Duodenal mucosa (tissue), 2 donors: ENCODE data around the gene IMMP2L.
"Not testable (repeated sequence)": the region's sequence is repeated elsewhere in the genome, so short reads cannot be mapped to it uniquely, and the experiment has no call there.

Source experiments
- H3K27ac ChIP-seq: one replicate; pipeline ENCODE4 v1.7.0; 2013; ENCODE audit warnings: low read depth, low read length
- H3K27me3 ChIP-seq, 2 donors: one replicate each; pipeline ENCODE4 v1.7.0; 2013; ENCODE audit warnings: low read length in 2 of 2, control low read depth in 1 of 2; ENCODE audit not compliant: insufficient read depth in 2 of 2, control insufficient read depth in 1 of 2
- H3K36me3 ChIP-seq, 2 donors: one replicate each; pipeline ENCODE4 v1.7.0; 2013; ENCODE audit warnings: low read length in 2 of 2, control low read depth in 1 of 2; ENCODE audit not compliant: insufficient read depth in 2 of 2, control insufficient read depth in 1 of 2
- H3K4me1 ChIP-seq, 2 donors: one replicate each; pipeline ENCODE4 v1.7.0; 2013; ENCODE audit warnings: low read length in 2 of 2, control low read depth in 1 of 2; ENCODE audit not compliant: insufficient read depth in 2 of 2, control insufficient read depth in 1 of 2
- H3K4me3 ChIP-seq, 2 donors: one replicate each; pipeline ENCODE4 v1.7.0; 2013; ENCODE audit warnings: low read length in 2 of 2, low read depth in 1 of 2
- H3K9ac ChIP-seq, 2 donors: one replicate each; pipeline ENCODE4 v1.7.0; 2013; ENCODE audit warnings: low read length in 2 of 2, low read depth in 1 of 2
- H3K9me3 ChIP-seq, 2 donors: one replicate each; pipeline ENCODE4 v1.7.0; 2013; ENCODE audit warnings: low read length in 2 of 2, control low read depth in 1 of 2; ENCODE audit not compliant: control insufficient read depth in 1 of 2

IMMP2L gene

DNA sequence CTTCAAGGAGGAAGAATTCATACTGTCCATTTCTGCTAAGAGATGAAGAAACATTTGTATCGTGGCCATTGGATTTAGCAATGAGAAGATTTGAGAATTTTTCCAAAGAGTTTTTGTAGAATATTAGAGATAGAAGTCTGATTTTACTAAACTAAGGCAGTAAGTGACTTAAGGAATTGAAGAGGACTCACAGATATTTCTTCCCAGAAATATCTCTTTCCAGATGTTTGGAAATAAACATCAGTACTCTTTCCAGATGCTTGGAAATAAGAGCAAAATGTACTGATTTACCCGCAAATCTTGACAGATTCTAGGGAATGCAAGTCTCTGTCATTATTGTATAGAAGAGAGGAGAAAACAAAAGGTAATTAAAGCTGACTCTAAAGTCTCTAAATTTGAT, 91.3 kb downstream of the IMMP2L start:
- Histone ChIP-seq H3K4me1 (no peaks in the 10 kb centered on the region), H3K27ac (no peak overlapping the region), H3K27me3 (no peaks in the 10 kb centered on the region), H3K9me3 (peaks cover 0 to 5% of the 10 kb centered on the region in 2 donors), H3K4me3 (no peak overlapping the region), H3K9ac (no peak overlapping the region), H3K36me3 (no peaks in the 10 kb centered on the region)

DNA sequence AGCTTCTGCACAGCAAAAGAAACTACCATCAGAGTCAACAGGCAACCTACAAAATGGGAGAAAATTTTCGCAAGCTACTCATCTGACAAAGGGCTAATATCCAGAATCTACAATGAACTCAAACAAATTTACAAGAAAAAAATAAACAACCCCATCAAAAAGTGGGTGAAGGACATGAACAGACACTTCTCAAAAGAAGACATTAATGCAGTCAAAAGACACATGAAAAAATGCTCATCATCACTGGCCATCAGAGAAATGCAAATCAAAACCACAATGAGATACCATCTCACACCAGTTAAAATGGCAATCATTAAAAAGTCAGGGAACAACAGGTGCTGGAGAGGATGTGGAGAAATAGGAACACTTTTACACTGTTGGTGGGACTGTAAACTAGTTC, 92.4 kb downstream of the IMMP2L start:
- not testable (repeated sequence) for H3K4me3 ChIP-seq, H3K9me3 ChIP-seq, H3K36me3 ChIP-seq, H3K4me1 ChIP-seq, H3K27ac ChIP-seq, H3K27me3 ChIP-seq, H3K9ac ChIP-seq

DNA sequence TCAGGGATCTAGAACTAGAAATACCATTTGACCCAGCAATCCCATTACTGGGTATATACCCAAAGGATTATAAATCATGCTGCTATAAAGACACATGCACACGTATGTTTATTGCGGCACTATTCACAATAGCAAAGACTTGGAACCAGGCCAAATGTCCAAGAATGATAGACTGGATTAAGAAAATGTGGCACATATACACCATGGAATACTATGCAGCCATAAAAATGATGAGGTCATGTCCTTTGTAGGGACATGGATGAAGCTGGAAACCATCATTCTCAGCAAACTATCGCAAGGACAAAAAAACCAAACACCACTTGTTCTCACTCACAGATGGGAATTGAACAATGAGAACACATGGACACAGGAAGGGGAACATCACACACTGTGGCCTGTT, 96.5 kb downstream of the IMMP2L start:
- not testable (repeated sequence) for H3K9ac ChIP-seq, H3K27ac ChIP-seq, H3K27me3 ChIP-seq

DNA sequence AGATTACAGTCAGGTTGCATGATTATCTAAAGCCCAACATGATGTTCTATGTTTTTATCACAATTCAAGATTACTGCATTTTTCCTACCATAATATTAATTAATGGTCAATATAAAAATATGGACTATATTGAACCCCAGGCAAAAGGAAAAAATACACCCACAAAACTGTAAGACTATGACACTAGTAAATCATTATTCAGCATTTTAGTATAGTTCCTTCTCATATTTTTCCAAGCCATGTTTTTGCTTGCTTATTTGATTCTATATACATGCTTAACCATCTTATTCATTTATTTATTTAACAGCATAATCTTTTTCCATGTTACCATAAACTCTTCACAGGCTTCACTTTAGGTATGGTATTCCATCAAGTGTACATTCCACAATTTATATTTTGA, 101.6 kb downstream of the IMMP2L start:
- H3K36me3 ChIP-seq = no peaks in the 10 kb centered on the region
- no peak overlapping the region for H3K27ac ChIP-seq
- no peaks in the 10 kb centered on the region for H3K9me3 ChIP-seq
- no peak overlapping the region for H3K4me3 ChIP-seq
- no peaks in the 10 kb centered on the region for H3K4me1 ChIP-seq
- H3K27me3 ChIP-seq = no peaks in the 10 kb centered on the region
- H3K9ac ChIP-seq = no peak overlapping the region

More for the DNA sequence above, 96.5 kb downstream of the IMMP2L start:
- H3K36me3 ChIP-seq, H3K9me3 ChIP-seq, H3K4me3 ChIP-seq, H3K4me1 ChIP-seq: not testable (repeated sequence)

DNA sequence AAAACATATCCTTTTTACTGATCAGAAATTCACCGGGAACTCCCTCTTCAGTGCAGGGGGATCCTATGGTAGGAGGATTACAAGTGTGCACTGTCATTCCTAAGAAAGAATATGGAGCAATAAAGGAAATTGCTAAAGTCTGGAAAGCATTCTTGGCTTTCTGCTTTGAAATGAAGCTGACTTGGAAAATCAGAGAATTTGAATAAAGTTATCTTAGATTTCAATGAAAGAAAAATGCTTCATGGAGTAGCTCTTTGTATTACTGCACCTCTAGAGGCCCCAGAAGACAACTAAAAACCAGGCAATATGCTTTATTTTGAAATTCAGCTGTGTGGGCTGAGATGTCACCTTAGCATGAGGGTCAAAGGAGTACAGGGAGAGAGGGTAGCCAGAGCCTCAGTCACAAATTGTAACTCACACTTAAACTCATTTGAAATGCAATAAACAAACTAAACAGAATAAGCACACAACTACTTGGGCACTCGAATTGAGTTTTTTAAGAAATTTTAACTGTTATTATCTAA, 102.5 kb downstream of the IMMP2L start:
- Histone ChIP-seq H3K27ac (no peak overlapping the region), H3K4me1 (no peaks in the 10 kb centered on the region), H3K36me3 (no peaks in the 10 kb centered on the region), H3K9me3 (no peaks in the 10 kb centered on the region), H3K4me3 (no peak overlapping the region), H3K27me3 (no peaks in the 10 kb centered on the region), H3K9ac (no peak overlapping the region)

DNA sequence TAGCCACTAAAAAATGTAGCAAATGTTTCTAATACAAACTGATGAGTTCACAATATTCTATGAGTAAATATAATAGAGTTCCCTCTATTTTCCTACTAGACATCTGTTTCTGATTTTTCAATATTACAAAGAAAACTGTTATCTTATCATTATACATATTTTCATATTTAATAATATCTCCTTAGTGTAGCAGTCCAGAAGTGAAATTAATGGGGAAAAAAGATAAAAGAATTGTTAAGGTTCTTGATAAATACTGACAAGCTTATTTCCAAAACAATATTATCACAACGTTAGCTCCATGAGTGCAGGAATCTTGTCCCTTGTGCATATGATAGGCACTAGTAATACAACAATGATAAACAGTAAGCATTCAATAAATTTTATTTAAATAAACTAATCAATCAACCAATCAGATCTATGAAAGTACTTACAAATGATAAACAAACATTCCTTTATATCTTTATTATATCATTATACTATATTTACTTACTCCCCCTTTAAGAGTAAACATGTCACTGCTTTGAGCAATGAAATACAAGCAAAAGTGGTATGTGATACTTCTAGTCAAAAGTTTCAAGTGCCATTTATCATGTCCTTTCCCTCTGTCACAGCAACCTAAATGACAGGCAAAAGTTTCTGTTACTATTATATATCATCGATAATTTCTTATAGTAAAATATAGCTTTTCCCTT, 103.1 kb downstream of the IMMP2L start:
- Histone ChIP-seq H3K9ac (no peak overlapping the region), H3K36me3 (no peaks in the 10 kb centered on the region), H3K9me3 (no peaks in the 10 kb centered on the region), H3K27ac (no peak overlapping the region), H3K4me3 (no peak overlapping the region), H3K4me1 (no peaks in the 10 kb centered on the region), H3K27me3 (no peaks in the 10 kb centered on the region)

DNA sequence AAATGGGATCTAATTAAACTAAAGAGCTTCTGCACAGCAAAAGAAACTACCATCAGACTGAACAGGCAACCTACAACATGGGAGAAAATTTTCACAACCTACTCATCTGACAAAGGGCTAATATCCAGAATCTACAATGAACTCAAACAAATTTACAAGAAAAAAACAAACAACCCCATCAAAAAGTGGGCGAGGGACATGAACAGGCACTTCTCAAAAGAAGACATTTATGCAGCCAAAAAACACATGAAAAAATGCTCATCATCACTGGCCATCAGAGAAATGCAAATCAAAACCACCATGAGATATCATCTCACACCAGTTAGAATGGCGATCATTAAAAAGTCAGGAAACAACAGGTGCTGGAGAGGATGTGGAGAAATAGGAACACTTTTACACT, 111.6 kb downstream of the IMMP2L start:
- not testable (repeated sequence) for H3K36me3 ChIP-seq, H3K27me3 ChIP-seq, H3K4me1 ChIP-seq

DNA sequence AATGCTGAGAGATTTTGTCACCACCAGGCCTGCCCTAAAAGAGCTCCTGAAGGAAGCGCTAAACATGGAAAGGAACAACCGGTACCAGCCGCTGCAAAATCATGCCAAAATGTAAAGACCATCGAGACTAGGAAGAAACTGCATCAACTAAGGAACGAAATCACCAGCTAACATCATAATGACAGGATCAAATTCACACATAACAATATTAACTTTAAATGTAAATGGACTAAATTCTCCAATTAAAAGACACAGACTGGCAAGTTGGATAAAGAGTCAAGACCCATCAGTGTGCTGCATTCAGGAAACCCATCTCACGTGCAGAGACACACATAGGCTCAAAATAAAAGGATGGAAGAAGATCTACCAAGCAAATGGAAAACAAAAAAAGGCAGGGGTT, 114.8 kb downstream of the IMMP2L start:
- not testable (repeated sequence) for H3K27me3 ChIP-seq, H3K9me3 ChIP-seq, H3K4me1 ChIP-seq, H3K36me3 ChIP-seq, H3K27ac ChIP-seq, H3K4me3 ChIP-seq, H3K9ac ChIP-seq

More for the DNA sequence above, 111.6 kb downstream of the IMMP2L start:
- H3K27ac ChIP-seq, H3K9me3 ChIP-seq, H3K9ac ChIP-seq, H3K4me3 ChIP-seq: not testable (repeated sequence)

DNA sequence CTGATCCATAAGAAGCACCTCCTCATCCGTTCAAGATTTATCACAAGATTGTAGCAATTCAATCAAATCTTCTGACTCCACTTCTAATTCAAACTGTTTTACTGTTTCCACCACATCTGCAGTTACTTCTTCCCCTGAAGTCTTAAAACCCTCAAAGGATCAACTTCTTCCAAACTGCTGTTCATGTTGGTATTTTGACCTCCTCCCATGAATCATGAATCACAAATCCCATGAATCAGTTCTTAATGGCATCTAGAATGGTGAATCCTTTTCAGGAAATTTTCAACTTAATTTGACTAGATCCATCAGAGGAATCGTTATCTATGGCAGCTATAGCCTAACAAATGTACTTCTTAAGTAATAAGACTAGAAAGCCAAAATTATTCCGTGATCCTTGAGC, 122.3 kb downstream of the IMMP2L start:
- H3K27ac ChIP-seq = no peak overlapping the region
- H3K9me3 ChIP-seq = peaks cover 0 to 8% of the 10 kb centered on the region in 2 donors
- H3K9ac ChIP-seq = no peak overlapping the region
- no peak overlapping the region for H3K4me3 ChIP-seq
- no peaks in the 10 kb centered on the region for H3K27me3 ChIP-seq
- no peaks in the 10 kb centered on the region for H3K4me1 ChIP-seq
- H3K36me3 ChIP-seq = no peaks in the 10 kb centered on the region

DNA sequence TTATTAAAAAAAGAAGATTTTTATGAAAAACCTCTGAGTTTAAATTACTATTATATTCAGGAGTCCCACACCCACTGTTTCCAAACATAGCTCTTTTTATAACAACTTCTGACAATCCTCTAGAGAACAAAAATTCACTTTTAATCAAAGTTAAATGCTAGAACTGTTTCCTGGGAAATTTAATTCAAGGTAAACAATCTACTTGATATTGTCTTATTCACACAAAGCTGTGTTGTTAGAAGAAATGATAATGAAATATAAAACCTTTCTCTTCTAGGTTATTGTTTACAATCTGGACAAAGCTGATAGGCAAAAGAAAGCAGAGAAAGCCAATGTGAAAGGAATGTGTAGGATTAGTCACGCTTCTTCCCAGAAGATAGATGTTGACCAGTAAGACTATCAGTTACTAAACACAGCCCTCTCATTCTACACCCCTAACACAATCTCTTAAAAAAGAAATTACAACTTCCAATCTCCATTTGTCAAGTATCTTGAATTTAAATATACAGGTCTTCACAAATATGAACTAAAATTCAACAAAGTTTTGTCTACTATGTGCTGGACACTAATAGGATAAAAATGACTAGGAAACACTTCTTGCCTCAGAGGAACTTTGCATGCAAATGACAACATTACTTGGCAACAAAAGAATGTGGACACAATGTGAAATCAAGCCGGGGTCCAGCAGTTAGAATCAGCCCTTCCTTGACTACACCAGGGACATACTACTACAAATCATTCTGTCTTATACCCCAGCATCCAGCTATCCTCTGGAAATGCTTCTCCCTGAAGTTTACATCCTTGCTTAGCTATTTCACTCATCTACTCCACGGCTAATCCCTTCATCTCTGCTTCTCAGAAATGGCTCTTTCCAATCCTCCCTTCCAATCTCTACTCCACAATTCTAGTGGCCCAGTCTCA, 123.7 kb downstream of the IMMP2L start:
- H3K36me3 ChIP-seq = no peaks in the 10 kb centered on the region
- no peak overlapping the region for H3K9ac ChIP-seq
- no peak overlapping the region for H3K4me3 ChIP-seq
- H3K27ac ChIP-seq = no peak overlapping the region
- no peaks in the 10 kb centered on the region for H3K4me1 ChIP-seq
- peaks cover 3 to 17% of the 10 kb centered on the region in 2 donors for H3K9me3 ChIP-seq
- no peaks in the 10 kb centered on the region for H3K27me3 ChIP-seq
